SK-N-MC (cell line): ENCODE data around the gene TRIM2.

Experiments used
- EZH2 ChIP-seq: fragments of 200-600 bp; sonication (generic); IDR thresholded peaks from one replicate; pipeline ENCODE4 v1.6.1; 2017; ENCODE audit warnings: antibody characterized with exemption
- POLR2AphosphoS5 ChIP-seq: IDR thresholded peaks from 2 replicates; pipeline ENCODE4 v1.6.1; 2012; ENCODE audit warnings: mild to moderate bottlenecking, low read depth, low read length, borderline replicate concordance

DNA sequence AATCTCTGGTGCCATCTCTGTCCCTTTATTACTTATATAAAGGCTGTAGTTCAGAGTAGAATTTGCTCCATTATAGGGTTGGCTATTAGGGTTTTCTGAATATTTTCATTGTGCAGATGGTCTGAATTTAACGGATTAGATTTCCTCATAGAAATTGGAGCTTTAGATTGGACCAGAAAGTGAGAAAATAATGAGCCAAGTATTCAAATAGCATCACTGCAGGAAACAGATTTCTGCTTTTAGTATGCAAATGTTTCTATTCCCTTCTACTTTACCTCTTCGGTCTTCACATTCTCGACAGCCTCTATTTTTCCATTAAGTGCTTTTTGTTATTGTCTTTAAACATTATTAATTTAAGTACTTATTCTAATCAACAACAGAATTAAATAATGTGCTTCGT is 55.4 kb downstream of the TRIM2 start:
- TF ChIP-seq EZH2 (no peak), POLR2AphosphoS5 (no peak)
